OCI-LY7 (cell line): ENCODE results near the gene KIF1B.

Source experiments
- CTCF ChIP-seq: fragments of 200-600 bp; sonication (generic); conservative IDR thresholded peaks from 2 replicates; pipeline ENCODE4 v1.5.1; 2014; ENCODE audit warnings: mild to moderate bottlenecking, antibody characterized with exemption, low read length, moderate library complexity, mixed read lengths
- EZH2phosphoT487 ChIP-seq: fragments of 200-600 bp; sonication (generic); IDR thresholded peaks from 2 replicates; pipeline ENCODE4 v1.6.1; 2018; ENCODE audit warnings: low read depth, borderline replicate concordance, mild to moderate bottlenecking, mixed run types, antibody characterized with exemption, low read length, moderate library complexity, mixed read lengths

- no peak for TF ChIP-seq CTCF
- no peak for TF ChIP-seq EZH2phosphoT487
These were observed 42.1 kb downstream of the KIF1B start for GRCh38 chr1:10252508-10252907.
